Stimulated activated CD8-positive, alpha-beta memory T cell treated with anti-CD3 and anti-CD28 coated beads, Interleukin-2, amount 100 ng/mL, for 1 hour (primary cell): ENCODE results near the gene SPTY2D1.

Experiments
- DNase-seq, 2 donors: peaks; one replicate each; pipeline ENCODE4 v3.0.0-alpha.2; 2020; ENCODE audit warnings: low read depth in 2 of 2

Gene SPTY2D1

GRCh38 chr11:18564149-18564548, 70.0 kb downstream of the SPTY2D1 start:
- no peak for DNase-seq

GRCh38 chr11:18563090-18563730, 70.9 kb downstream of the SPTY2D1 start:
- no peak for DNase-seq
